GM18505 (cell line): ENCODE measurements around the gene PTGDS.

Experiments used
- ATAC-seq: cut with Tn5 transposase; IDR thresholded peaks from one replicate; pipeline ENCODE4 v1.9.1; 2021; ENCODE audit not compliant: unreplicated experiment
- POLR2A ChIP-seq: IDR thresholded peaks from 4 replicates; pipeline ENCODE4 v1.6.1; 2011; ENCODE audit warnings: borderline replicate concordance; ENCODE audit not compliant: insufficient read depth, insufficient read length; ENCODE audit errors: extremely low read depth

PTGDS gene

GRCh38 chr9:136949817-136950655, 27.3 kb upstream of the PTGDS start:
- peak; percentile 78 for ATAC-seq
- peak; percentile 76 for TF ChIP-seq POLR2A

- no peak for TF ChIP-seq POLR2A
- ATAC-seq = no peak
These were observed 26.5 kb upstream of the PTGDS start for GRCh38 chr9:136950656-136951276.

- TF ChIP-seq POLR2A = no peak
- ATAC-seq = no peak
These were observed 25.6 kb upstream of the PTGDS start, which contains the start of gene LCN12 for GRCh38 chr9:136951541-136952320. LCN12 (plus strand) TSS chr9:136952273; CDS start chr9:136952328, 55 bp downstream.

- no peak for ATAC-seq
- TF ChIP-seq POLR2A = no peak
These were observed 24.9 kb upstream of the PTGDS start for GRCh38 chr9:136952321-136952850.

GRCh38 chr9:136952876-136953770, 24.2 kb upstream of the PTGDS start:
- ATAC-seq = no peak
- no peak for TF ChIP-seq POLR2A

- no peak for TF ChIP-seq POLR2A
- no peak for ATAC-seq
These were observed 23.5 kb upstream of the PTGDS start for GRCh38 chr9:136953771-136954269.

- no peak for TF ChIP-seq POLR2A
- ATAC-seq = no peak
These were observed 22.8 kb upstream of the PTGDS start for GRCh38 chr9:136954270-136955083.

GRCh38 chr9:136955202-136955942, 21.9 kb upstream of the PTGDS start:
- no peak for ATAC-seq
- no peak for TF ChIP-seq POLR2A

- ATAC-seq = no peak
- no peak for TF ChIP-seq POLR2A
These were observed 21.4 kb upstream of the PTGDS start for GRCh38 chr9:136955943-136956335.

- no peak for TF ChIP-seq POLR2A
- ATAC-seq = no peak
These were observed 20.7 kb upstream of the PTGDS start for GRCh38 chr9:136956604-136957003.

GRCh38 chr9:136957461-136957860, 19.8 kb upstream of the PTGDS start:
- TF ChIP-seq POLR2A = no peak
- no peak for ATAC-seq
